GM12878 (cell line): ENCODE measurements around the gene RNF130. TPM values are rescaled to one million over a fixed set of nuclear protein-coding genes. Genes with fewer than 3 reads are reported as not detected.

Source experiments
- ATAC-seq: fragments of 200-7000 bp; cut with Tn5 transposase; 3 replicates; pipeline ENCODE4 v1.9.1; 2020; ENCODE audit warnings: mild to moderate bottlenecking, moderate library complexity
- BruUV-seq: library from RNA; stranded (reverse); fragments of 400-500 nt; replicated peaks from 2 replicates; lab custom pipeline; 2021; lab: Mats Ljungman, UMichigan
- CTCF ChIA-PET: fragments of 300-600 bp; sonication (Branson Sonifier 250); formaldehyde crosslinking; extraction: SDS; loops from one replicate; lab custom pipeline; 2021; ENCODE audit warnings: inconsistent platforms; lab: Yijun Ruan, JAX
- POLR2A ChIA-PET: fragments of 350-600 bp; formaldehyde crosslinking; extraction: SDS; loops from one replicate; lab custom pipeline; 2021; ENCODE audit warnings: inconsistent platforms; lab: Charles Lee
- RAD21 ChIA-PET: fragments of 300-600 bp; sonication (Branson Sonifier 250); formaldehyde crosslinking; loops from one replicate; lab custom pipeline; 2023; ENCODE audit warnings: antibody characterized with exemption; ENCODE audit not compliant: unreplicated experiment; lab: Charles Lee
- SMC1A ChIA-PET: fragments of 300-600 bp; sonication (Branson Sonifier 250); formaldehyde crosslinking; loops from one replicate; lab custom pipeline; 2023; ENCODE audit not compliant: unreplicated experiment, uncharacterized antibody; lab: Charles Lee
- DNase-seq: peaks from one replicate; pipeline ENCODE4 v3.0.0-alpha.2; 2011; ENCODE audit warnings: low read depth, low spot score
- FAIRE-seq: peaks from 3 replicates; lab custom pipeline; 2011; peaks lifted over from hg19 to GRCh38; lab: Jason Lieb, UNC
- H2AFZ ChIP-seq: 2 replicates; pipeline ENCODE4 v1.6.0; 2011; ENCODE audit warnings: low read depth, low read length, control low read depth; ENCODE audit not compliant: control insufficient read depth
- H3K27ac ChIP-seq: 2 replicates; pipeline ENCODE4 v1.5.1; 2011; ENCODE audit warnings: control low read depth; ENCODE audit not compliant: control insufficient read depth, insufficient read depth
- H3K27me3 ChIP-seq, 2 experiments: replicated peaks in 1 of 2; 2 replicates each; pipeline versions ENCODE4 v1.6.0 to v1.6.1; 2011; ENCODE audit warnings: low read length in 1 of 2; ENCODE audit not compliant: control insufficient read depth in 2 of 2, insufficient read depth in 2 of 2
- H3K36me3 ChIP-seq, 2 experiments: 2 replicates each; pipeline ENCODE4 v1.5.1; 2011; ENCODE audit warnings: low read length in 1 of 2; ENCODE audit not compliant: control insufficient read depth in 2 of 2, insufficient read depth in 2 of 2
- H3K4me1 ChIP-seq: 2 replicates; pipeline ENCODE4 v1.6.1; 2011; ENCODE audit warnings: mild to moderate bottlenecking, low read length, moderate library complexity, mixed read lengths; ENCODE audit not compliant: control insufficient read depth, insufficient read depth
- H3K4me2 ChIP-seq: 2 replicates; pipeline ENCODE4 v1.6.0; 2011; ENCODE audit warnings: control low read depth; ENCODE audit not compliant: control insufficient read depth, insufficient read depth
- H3K4me3 ChIP-seq: fragments of 200-600 bp; sonication (generic); 2 replicates; pipeline ENCODE4 v1.5.1; 2016
- H3K79me2 ChIP-seq: 2 replicates; pipeline ENCODE4 v1.6.0; 2011; ENCODE audit warnings: low read length; ENCODE audit not compliant: control insufficient read depth, insufficient read depth
- H3K9ac ChIP-seq: 2 replicates; pipeline ENCODE4 v1.8.0; 2011; ENCODE audit warnings: low read length, control low read depth, mixed read lengths; ENCODE audit not compliant: control insufficient read depth, insufficient read depth
- H3K9me3 ChIP-seq: replicated peaks from 3 replicates; pipeline ENCODE4 v1.5.1; 2011; ENCODE audit warnings: mild to moderate bottlenecking, low read length; ENCODE audit not compliant: control insufficient read depth, insufficient read depth
- H4K20me1 ChIP-seq: 2 replicates; pipeline ENCODE4 v1.6.0; 2011; ENCODE audit not compliant: control insufficient read depth, insufficient read depth
- CHD2 ChIP-seq: IDR thresholded peaks from 2 replicates; pipeline ENCODE4 v1.6.1; 2011; ENCODE audit warnings: low read depth, low read length, improper control_type of control experiment, borderline replicate concordance
- CUX1 ChIP-seq: IDR thresholded peaks from 2 replicates; pipeline ENCODE4 v1.6.1; 2012; ENCODE audit warnings: improper control_type of control experiment, low read depth, low read length; ENCODE audit not compliant: insufficient replicate concordance
- E4F1 ChIP-seq: fragments of 450-650 bp; IDR thresholded peaks from 2 replicates; pipeline ENCODE4 v1.6.1; 2018; ENCODE audit warnings: borderline replicate concordance, mild to moderate bottlenecking; ENCODE audit not compliant: partially characterized antibody
- FOS ChIP-seq: IDR thresholded peaks from 3 replicates; pipeline ENCODE4 v1.6.1; 2011; ENCODE audit warnings: borderline replicate concordance; ENCODE audit not compliant: insufficient read length; ENCODE audit errors: extremely low read depth
- GABPA ChIP-seq: IDR thresholded peaks from 2 replicates; pipeline ENCODE4 v1.6.1; 2014; ENCODE audit warnings: antibody characterized with exemption, low read depth, mild to moderate bottlenecking, inconsistent platforms
- POLR2AphosphoS5 ChIP-seq: IDR thresholded peaks from 2 replicates; pipeline ENCODE4 v1.6.1; 2011; ENCODE audit warnings: mild to moderate bottlenecking, low read length, inconsistent platforms
- SIX5 ChIP-seq: IDR thresholded peaks from 2 replicates; pipeline ENCODE4 v1.6.1; 2011; ENCODE audit warnings: mild to moderate bottlenecking, low read depth, low read length, moderate library complexity; ENCODE audit not compliant: severe bottlenecking
- TARDBP ChIP-seq: IDR thresholded peaks from 2 replicates; pipeline ENCODE4 v1.6.1; 2016; ENCODE audit warnings: borderline replicate concordance
- TBL1XR1 ChIP-seq: IDR thresholded peaks from 2 replicates; pipeline ENCODE4 v1.6.1; 2012; ENCODE audit warnings: low read depth, low read length, improper control_type of control experiment
- ZNF207 ChIP-seq: fragments of 450-650 bp; IDR thresholded peaks from 2 replicates; pipeline ENCODE4 v1.6.1; 2014; ENCODE audit warnings: antibody characterized with exemption, mild to moderate bottlenecking, borderline replicate concordance
- WGBS: methylation state at CpG from one replicate; pipeline ENCODE4 v1.1.6; 2016; ENCODE audit warnings: low lambda C conversion rate; ENCODE audit not compliant: insufficient replicate concordance, insufficient coverage; ENCODE audit errors: missing lambda C conversion rate; 5-methylcytosine and 5-hydroxymethylcytosine counted together
- in situ Hi-C: fragments of 300-500 bp; cut with MboI; formaldehyde crosslinking; loops from 9 replicates; pipeline ENCODE4 v1.14.3; 2018; ENCODE audit warnings: mixed read lengths
- intact Hi-C: fragments of 100-400 bp; cut with micrococcal nuclease; formaldehyde crosslinking; loops from one replicate; pipeline ENCODE4 v1.14.2; 2022; ENCODE audit not compliant: unreplicated experiment
- polyA plus RNA-seq, 11 experiments: library from polyadenylated mRNA; depleted of rRNA in 4 of 11; unstranded in 6 of 11; stranded (reverse) in 5 of 11; fragments of >200 nt; fragmentation: Nextera tagmentation in 4 of 11; fragmentation: Illumina TruSeq in 1 of 11; extraction: Ambion mirVana in 4 of 11; extraction: Trizol in 1 of 11; gene quantifications; 1 replicate in 1 of 11; 2 replicates in 10 of 11; pipeline versions ENCODE4 v1.2.1 to v1.2.3, GENCODE V29; 2011 to 2016; ENCODE audit warnings: inconsistent platforms in 2 of 11, missing spikeins in 2 of 11, low read depth in 1 of 11
- total RNA-seq, 4 experiments: library from RNA; depleted of rRNA in 3 of 4; stranded (reverse); fragments of >200 nt in 3 of 4; fragmentation: Illumina TruSeq in 1 of 4; extraction: Trizol in 1 of 4; gene quantifications; 2 replicates each; pipeline versions ENCODE4 v1.2.1 to v1.2.3, GENCODE V29; 2013 to 2021
- TF ChIP-seq, protein P1 (sequence below): fragments of 150-350 bp; IDR thresholded peaks from 2 replicates; pipeline ENCODE4 v1.6.1; 2014; ENCODE audit warnings: mild to moderate bottlenecking, low read depth, low read length

The RNF130 gene
- total and polyA plus RNA-seq, 10 of the 15 experiments (the other 5 are each of a cell fraction or from before 2014, with no cell fraction given): 0.04 to 0.36 (median 0.11) TPM; not detected in 1

DNA sequence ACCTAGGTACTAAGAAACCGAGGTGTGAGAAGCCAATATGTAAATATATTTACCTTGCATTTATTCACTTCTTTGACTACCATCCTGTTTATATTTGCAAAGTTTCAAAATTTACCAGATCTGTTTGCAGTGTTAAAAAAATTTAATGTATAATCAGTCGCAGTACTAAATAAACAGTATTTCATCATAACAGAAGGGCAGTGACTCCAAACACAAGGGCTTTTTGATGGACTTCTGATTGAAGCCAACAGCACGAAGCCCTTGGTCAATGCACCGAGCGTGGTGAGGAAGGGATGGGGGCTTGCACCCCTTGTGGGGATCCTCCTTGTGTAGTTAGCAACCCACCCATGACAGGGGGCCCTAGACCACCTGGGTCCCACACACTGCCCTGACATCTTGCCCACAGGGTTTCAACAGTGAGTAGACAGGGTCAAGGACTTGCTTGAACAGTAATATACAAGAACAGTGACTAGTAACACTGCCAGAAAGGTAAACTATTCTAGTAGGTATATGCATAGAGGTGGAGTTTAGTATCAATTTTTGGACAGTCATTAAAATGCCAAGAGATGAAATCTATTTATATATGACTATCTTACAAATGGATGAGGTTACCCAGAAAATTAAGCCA, 111.2 kb downstream of the RNF130 start:
- TF ChIP-seq FOS (no peak), GABPA (no peak), CUX1 (no peak), ZNF207 (no peak), E4F1 (no peak), CHD2 (no peak), SIX5 (no peak), TARDBP (no peak), TBL1XR1 (no peak), POLR2AphosphoS5 (no peak)
- TF ChIP-seq, protein P1, sequence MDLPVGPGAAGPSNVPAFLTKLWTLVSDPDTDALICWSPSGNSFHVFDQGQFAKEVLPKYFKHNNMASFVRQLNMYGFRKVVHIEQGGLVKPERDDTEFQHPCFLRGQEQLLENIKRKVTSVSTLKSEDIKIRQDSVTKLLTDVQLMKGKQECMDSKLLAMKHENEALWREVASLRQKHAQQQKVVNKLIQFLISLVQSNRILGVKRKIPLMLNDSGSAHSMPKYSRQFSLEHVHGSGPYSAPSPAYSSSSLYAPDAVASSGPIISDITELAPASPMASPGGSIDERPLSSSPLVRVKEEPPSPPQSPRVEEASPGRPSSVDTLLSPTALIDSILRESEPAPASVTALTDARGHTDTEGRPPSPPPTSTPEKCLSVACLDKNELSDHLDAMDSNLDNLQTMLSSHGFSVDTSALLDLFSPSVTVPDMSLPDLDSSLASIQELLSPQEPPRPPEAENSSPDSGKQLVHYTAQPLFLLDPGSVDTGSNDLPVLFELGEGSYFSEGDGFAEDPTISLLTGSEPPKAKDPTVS: no peak
- TF ChIP-seq, all 136 proteins: peak for 0
- Histone ChIP-seq H3K4me1 (no peaks in the 10 kb centered on the region), H3K9me3 (no peaks in the 10 kb centered on the region), H3K27ac (no peak overlapping the region), H3K79me2 (no peaks in the 10 kb centered on the region), H3K36me3 (no peaks in the 10 kb centered on the region), H3K4me3 (no peak overlapping the region), H3K9ac (no peak overlapping the region), H2AFZ (no peak overlapping the region), H4K20me1 (no peaks in the 10 kb centered on the region), H3K27me3 (no peaks in the 10 kb centered on the region), H3K4me2 (no peak overlapping the region)
- BruUV-seq: no TSS peak
- ATAC-seq: no peak
- SMC1A ChIA-PET: interaction anchor here (1.1 kb wide), 1 partner anchor 11 kb away, joined by 3 read pairs; no protein-coding TSS in a partner anchor
- POLR2A ChIA-PET: no interaction called here
- CTCF ChIA-PET: interaction anchor here (0.7 kb wide), 1 partner anchor 150 kb away, joined by 3 read pairs; no protein-coding TSS in a partner anchor
- WGBS: 20% methylated on average over 5 of the region's 5 CpGs
- FAIRE-seq: no peak
- no peak for DNase-seq
- in situ Hi-C loops (no loop called here), intact Hi-C loops (no loop called here)
- RAD21 ChIA-PET: no interaction called here
